NCI-H774 (cell line): ENCODE measurements around the gene TMEM107.
A peak's percentile ranks its signal among the peaks of the same experiment; 100 is the strongest.
"Not testable (repeated sequence)": the region's sequence is repeated elsewhere in the genome, so short reads cannot be mapped to it uniquely, and the experiment has no call there.

Experiments
- DNase-seq: peaks from one replicate; lab custom pipeline; 2025; lab: John Stamatoyannopoulos, UW

The TMEM107 gene

GRCh38 chr17:8176197-8176940 is at the start of gene TMEM107:
Gene TMEM107 (minus strand): TSS chr17:8176380. CDS start chr17:8176286, 94 bp downstream.
- peak; percentile 54 for DNase-seq

- no peak for DNase-seq
Observed at GRCh38 chr17:8224891-8225812, 49.0 kb upstream of the TMEM107 start.

- DNase-seq, result peak; percentile 14
Observed at GRCh38 chr17:8223356-8224126, 47.4 kb upstream of the TMEM107 start.

- peak; percentile 52 for DNase-seq
Observed at GRCh38 chr17:8222630-8223355, 46.6 kb upstream of the TMEM107 start.

- no peak for DNase-seq
Observed at GRCh38 chr17:8222380-8222629, 46.1 kb upstream of the TMEM107 start.

GRCh38 chr17:8221663-8222379 is 45.6 kb upstream of the TMEM107 start:
- DNase-seq, result peak; percentile 51

GRCh38 chr17:8220783-8221662 is 44.8 kb upstream of the TMEM107 start:
- DNase-seq, result peak; percentile 67

GRCh38 chr17:8214000-8214399 is 37.8 kb upstream of the TMEM107 start:
- DNase-seq, result not testable (repeated sequence)

GRCh38 chr17:8212312-8213180 is 36.4 kb upstream of the TMEM107 start:
- DNase-seq, result no peak

- no peak for DNase-seq
Observed at GRCh38 chr17:8210761-8211458, 34.7 kb upstream of the TMEM107 start.

- DNase-seq, result peak; percentile 78
Observed at GRCh38 chr17:8209907-8210760, 34.0 kb upstream of the TMEM107 start, which contains the start of gene AURKB. Gene AURKB (minus strand): TSS chr17:8210575. CDS start chr17:8210224, 351 bp downstream.

- no peak for DNase-seq
Observed at GRCh38 chr17:8206536-8206935, 30.4 kb upstream of the TMEM107 start.

- DNase-seq, result no peak
Observed at GRCh38 chr17:8204761-8205555, 28.8 kb upstream of the TMEM107 start.

GRCh38 chr17:8192070-8192815 is 16.1 kb upstream of the TMEM107 start:
- DNase-seq, result peak; percentile 64

GRCh38 chr17:8190506-8190905 is 14.3 kb upstream of the TMEM107 start:
- no peak for DNase-seq
